Karpas-422 (cell line): ENCODE results near the gene TMEM212. TPM values are rescaled to one million over a fixed set of nuclear protein-coding genes. Genes with fewer than 3 reads are reported as not detected.
"Not testable (repeated sequence)": the region's sequence is repeated elsewhere in the genome, so short reads cannot be mapped to it uniquely, and the experiment has no call there.

ENCODE experiments used
- DNase-seq: peaks from one replicate; pipeline ENCODE4 v3.0.0-alpha.2; 2015
- H2AFZ ChIP-seq: fragments of 200-600 bp; sonication (generic); 2 replicates; pipeline ENCODE4 v1.6.1; 2014; ENCODE audit warnings: antibody characterized with exemption, low read length, mixed read lengths
- H3K27ac ChIP-seq: fragments of 200-600 bp; sonication (generic); 2 replicates; pipeline ENCODE4 v1.5.1; 2014; ENCODE audit warnings: mild to moderate bottlenecking, low read length, moderate library complexity
- H3K27me3 ChIP-seq: fragments of 200-600 bp; sonication (generic); 2 replicates; pipeline ENCODE4 v1.6.1; 2014; ENCODE audit warnings: low read length, mixed read lengths
- H3K36me3 ChIP-seq: fragments of 200-600 bp; sonication (generic); 2 replicates; pipeline ENCODE4 v1.6.1; 2014; ENCODE audit warnings: low read length, mixed read lengths; ENCODE audit not compliant: insufficient read depth
- H3K4me1 ChIP-seq: fragments of 200-600 bp; sonication (generic); 2 replicates; pipeline ENCODE4 v1.6.1; 2014; ENCODE audit warnings: mild to moderate bottlenecking, low read length, mixed read lengths
- H3K4me2 ChIP-seq: fragments of 200-600 bp; sonication (generic); 2 replicates; pipeline ENCODE4 v1.6.1; 2014; ENCODE audit warnings: low read length, low read depth, mild to moderate bottlenecking; ENCODE audit not compliant: poor library complexity, severe bottlenecking
- H3K4me3 ChIP-seq: fragments of 200-600 bp; sonication (generic); 2 replicates; pipeline ENCODE4 v1.5.1; 2014; ENCODE audit warnings: mild to moderate bottlenecking, antibody characterized with exemption, low read length, mixed read lengths
- H3K79me2 ChIP-seq: fragments of 200-600 bp; sonication (generic); 2 replicates; pipeline ENCODE4 v1.6.1; 2014; ENCODE audit warnings: mild to moderate bottlenecking, low read length, mixed read lengths
- H3K9ac ChIP-seq: fragments of 200-600 bp; sonication (generic); 2 replicates; pipeline ENCODE4 v1.6.0; 2014; ENCODE audit warnings: low read length
- H3K9me2 ChIP-seq: fragments of 200-600 bp; sonication (generic), shearing (Covaris generic); replicated peaks from 2 replicates; pipeline ENCODE4 v1.6.0; 2014; ENCODE audit warnings: mild to moderate bottlenecking, low read length, moderate library complexity; ENCODE audit not compliant: insufficient read depth
- H3K9me3 ChIP-seq: fragments of 300-700, 200-600 bp; sonication (generic); 2 replicates; pipeline ENCODE4 v1.6.1; 2014; ENCODE audit warnings: low read length, mixed read lengths
- H4K20me1 ChIP-seq: fragments of 200-600 bp; sonication (generic); 2 replicates; pipeline ENCODE4 v1.6.1; 2014; ENCODE audit warnings: mild to moderate bottlenecking, antibody characterized with exemption, low read length, low read depth; ENCODE audit not compliant: insufficient read depth
- total RNA-seq: library from RNA; depleted of rRNA; stranded (reverse); fragments of >200 nt; shearing (Covaris generic); gene quantifications from 2 replicates; pipeline ENCODE4 v1.2.3, GENCODE V29; 2014; ENCODE audit warnings: low replicate concordance

Gene TMEM212
- total RNA-seq, 1 experiment from 2014 or later = not detected

DNA sequence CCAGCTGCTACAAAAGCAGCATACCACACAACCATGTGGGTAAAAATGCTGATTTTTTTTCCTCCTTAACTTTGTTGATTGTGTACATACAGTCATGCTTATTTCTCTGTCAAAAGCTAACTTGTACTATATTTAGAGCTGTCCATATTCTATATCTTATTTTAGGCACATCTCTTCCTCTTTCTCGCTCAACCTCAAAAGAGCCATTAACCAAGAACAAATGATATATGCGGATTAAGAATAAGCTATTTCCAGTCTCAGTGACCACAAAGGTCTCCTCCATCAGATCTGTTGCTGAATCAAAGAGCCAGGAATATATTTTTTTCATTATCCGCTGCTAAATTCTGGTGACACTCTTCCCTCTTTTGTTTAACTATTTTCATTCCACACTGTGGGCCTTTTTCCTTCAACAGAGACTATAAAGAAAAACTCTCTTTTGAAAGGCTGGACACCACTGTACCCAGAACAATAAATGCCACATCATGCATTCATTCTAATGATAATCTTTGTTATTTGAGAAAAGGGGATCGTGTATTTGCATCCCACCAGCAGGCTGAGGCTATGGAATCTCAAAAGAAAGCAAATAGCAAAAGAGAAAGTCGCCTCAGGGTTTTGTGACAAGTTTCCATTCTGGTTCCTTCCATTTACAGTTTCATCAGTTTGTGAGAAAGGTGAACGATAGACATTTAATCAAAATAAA lies 8.0 kb downstream of the TMEM212 start:
- Histone ChIP-seq H3K27me3 (0 out of 2 replicates have a peak, but pooled peaks cover under 1% of the 10 kb centered on the region), H4K20me1 (no peaks in the 10 kb centered on the region), H3K9me3 (peaks cover 9% of the 10 kb centered on the region), H3K9ac (no peak overlapping the region), H3K79me2 (no peaks in the 10 kb centered on the region), H3K9me2 (no peaks in the 10 kb centered on the region), H3K4me2 (no peak overlapping the region), H3K4me3 (no peak overlapping the region), H3K4me1 (no peaks in the 10 kb centered on the region), H2AFZ (no peak overlapping the region), H3K27ac (no peak overlapping the region), H3K36me3 (no peaks in the 10 kb centered on the region)
- DNase-seq = no peak

DNA sequence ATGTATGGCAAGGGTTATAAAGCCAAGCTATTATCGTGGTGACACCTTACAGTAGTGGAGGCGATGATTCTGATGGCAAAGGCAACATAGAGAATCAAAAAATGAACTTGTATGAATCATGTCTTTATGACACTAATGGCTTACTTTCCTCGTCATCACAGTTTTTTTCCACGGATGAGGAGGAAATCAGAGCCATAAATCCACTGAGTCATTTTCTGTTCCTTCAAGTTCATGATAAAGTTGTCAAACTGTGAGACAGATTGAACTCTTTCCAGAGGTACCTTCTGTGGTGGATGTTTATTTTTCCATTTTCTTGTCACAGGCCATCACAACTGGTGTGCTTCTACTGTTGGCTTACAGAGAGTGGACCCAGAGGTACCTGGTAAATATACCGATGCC lies 8.5 kb downstream of the TMEM212 start:
- H3K4me1 ChIP-seq = no peaks in the 10 kb centered on the region
- DNase-seq = no peak
- peaks cover 9% of the 10 kb centered on the region for H3K9me3 ChIP-seq
- no peak overlapping the region for H3K4me3 ChIP-seq
- no peaks in the 10 kb centered on the region for H3K79me2 ChIP-seq
- H3K27me3 ChIP-seq = 0 out of 2 replicates have a peak, but pooled peaks cover 3% of the 10 kb centered on the region
- no peaks in the 10 kb centered on the region for H4K20me1 ChIP-seq
- H3K27ac ChIP-seq = no peak overlapping the region
- H3K9ac ChIP-seq = no peak overlapping the region
- no peak overlapping the region for H2AFZ ChIP-seq
- no peaks in the 10 kb centered on the region for H3K36me3 ChIP-seq
- H3K4me2 ChIP-seq = no peak overlapping the region
- no peaks in the 10 kb centered on the region for H3K9me2 ChIP-seq

DNA sequence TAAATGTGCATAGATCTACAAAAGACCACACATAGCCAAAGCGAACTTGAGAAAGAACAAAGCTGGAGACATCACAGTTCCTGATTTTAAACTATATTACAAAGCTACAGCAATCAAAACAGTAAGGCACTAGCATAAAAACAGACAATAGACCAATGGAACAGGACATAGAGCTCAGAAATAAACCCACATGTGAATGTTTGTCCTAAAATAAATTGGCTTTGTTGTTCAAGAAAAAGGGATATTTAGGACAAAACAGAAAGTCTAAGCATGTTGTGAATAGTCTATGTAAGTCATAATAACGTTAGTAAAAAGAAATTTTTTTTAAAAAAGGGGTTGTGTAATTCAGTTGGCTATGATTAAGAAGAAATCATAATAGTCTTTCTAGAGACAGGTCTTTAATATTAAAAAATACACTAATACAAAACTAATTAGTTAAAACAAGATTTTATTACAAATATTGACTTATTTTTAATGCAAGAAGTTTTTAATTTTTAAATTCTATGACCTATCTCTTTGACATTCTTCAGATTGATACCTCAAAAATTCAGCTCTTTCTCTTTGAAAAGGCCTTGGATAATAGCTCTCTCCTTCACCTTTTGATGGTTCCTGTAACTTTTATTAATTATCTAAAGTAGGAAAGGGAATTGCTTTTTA lies 11.6 kb downstream of the TMEM212 start:
- no peak for DNase-seq
- H3K9ac ChIP-seq = no peak overlapping the region
- 0 out of 2 replicates have a peak, but pooled peaks cover 3% of the 10 kb centered on the region for H3K27me3 ChIP-seq
- no peak overlapping the region for H3K4me2 ChIP-seq
- H3K79me2 ChIP-seq = no peaks in the 10 kb centered on the region
- no peaks in the 10 kb centered on the region for H4K20me1 ChIP-seq
- H3K27ac ChIP-seq = no peak overlapping the region
- H3K36me3 ChIP-seq = no peaks in the 10 kb centered on the region
- no peaks in the 10 kb centered on the region for H3K9me2 ChIP-seq
- no peak overlapping the region for H2AFZ ChIP-seq
- H3K4me1 ChIP-seq = no peaks in the 10 kb centered on the region
- no peak overlapping the region for H3K4me3 ChIP-seq
- peaks cover 9% of the 10 kb centered on the region for H3K9me3 ChIP-seq

DNA sequence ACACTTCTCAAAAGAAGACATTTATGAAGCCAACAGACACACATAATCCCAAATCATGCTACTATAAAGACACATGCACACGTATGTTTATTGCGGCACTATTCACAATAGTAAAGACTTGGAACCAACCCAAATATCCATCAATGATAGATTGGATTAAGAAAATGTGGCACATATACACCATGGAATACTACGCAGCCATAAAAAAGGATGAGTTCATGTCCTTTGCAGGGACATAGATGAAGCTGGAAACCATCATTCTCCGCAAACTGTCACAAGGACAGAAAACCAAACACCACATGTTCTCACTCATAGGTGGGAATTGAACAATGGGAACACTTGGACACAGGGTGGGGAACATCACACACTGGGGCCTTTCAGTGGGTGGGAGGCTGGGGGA lies 15.6 kb downstream of the TMEM212 start:
- H3K79me2 ChIP-seq, H3K9me2 ChIP-seq, DNase-seq, H2AFZ ChIP-seq, H3K27me3 ChIP-seq, H3K4me1 ChIP-seq, H3K27ac ChIP-seq, H3K4me3 ChIP-seq, H3K9me3 ChIP-seq, H3K9ac ChIP-seq, H4K20me1 ChIP-seq, H3K4me2 ChIP-seq, H3K36me3 ChIP-seq: not testable (repeated sequence)

DNA sequence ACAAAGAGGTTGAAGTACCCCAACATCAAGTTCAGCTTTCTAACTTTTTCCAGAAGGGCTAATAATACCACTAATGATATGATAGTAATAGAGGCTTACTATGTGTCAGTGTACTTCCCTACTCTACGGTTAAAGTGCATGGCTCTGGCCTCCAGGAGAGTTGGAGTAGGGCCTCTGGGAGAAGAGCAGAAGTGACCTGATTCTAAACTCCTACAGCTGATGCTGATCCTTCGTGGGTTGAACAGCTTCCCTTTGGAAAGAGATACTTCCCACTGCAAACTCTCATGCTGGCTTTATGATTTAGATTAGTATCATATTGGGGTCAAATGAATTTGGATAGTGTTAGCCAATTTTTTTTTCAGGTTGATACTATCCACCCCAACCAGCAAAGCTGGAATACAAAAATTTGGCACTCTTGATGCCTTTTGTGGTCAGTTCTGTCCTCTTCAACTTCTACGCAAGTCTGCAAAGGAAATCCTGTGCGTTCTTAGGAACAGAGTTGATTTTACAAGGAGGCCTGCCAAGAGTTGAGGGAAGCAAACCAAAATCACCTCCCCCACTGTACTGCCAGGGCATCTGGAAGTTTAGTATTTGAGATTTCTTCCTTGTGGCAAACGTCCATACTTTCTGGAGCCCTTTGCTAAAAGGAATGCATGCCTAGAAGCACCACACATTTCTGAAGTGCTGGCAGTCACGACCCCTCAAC lies 17.8 kb downstream of the TMEM212 start:
- H2AFZ ChIP-seq = no peak overlapping the region
- H3K27ac ChIP-seq = no peak overlapping the region
- no peaks in the 10 kb centered on the region for H3K79me2 ChIP-seq
- DNase-seq = no peak
- H3K4me2 ChIP-seq = no peak overlapping the region
- H3K4me1 ChIP-seq = no peaks in the 10 kb centered on the region
- no peak overlapping the region for H3K4me3 ChIP-seq
- no peaks in the 10 kb centered on the region for H3K36me3 ChIP-seq
- 0 out of 2 replicates have a peak, but pooled peaks cover 3% of the 10 kb centered on the region for H3K27me3 ChIP-seq
- no peaks in the 10 kb centered on the region for H3K9me3 ChIP-seq
- H3K9me2 ChIP-seq = no peaks in the 10 kb centered on the region
- H3K9ac ChIP-seq = no peak overlapping the region
- H4K20me1 ChIP-seq = no peaks in the 10 kb centered on the region

DNA sequence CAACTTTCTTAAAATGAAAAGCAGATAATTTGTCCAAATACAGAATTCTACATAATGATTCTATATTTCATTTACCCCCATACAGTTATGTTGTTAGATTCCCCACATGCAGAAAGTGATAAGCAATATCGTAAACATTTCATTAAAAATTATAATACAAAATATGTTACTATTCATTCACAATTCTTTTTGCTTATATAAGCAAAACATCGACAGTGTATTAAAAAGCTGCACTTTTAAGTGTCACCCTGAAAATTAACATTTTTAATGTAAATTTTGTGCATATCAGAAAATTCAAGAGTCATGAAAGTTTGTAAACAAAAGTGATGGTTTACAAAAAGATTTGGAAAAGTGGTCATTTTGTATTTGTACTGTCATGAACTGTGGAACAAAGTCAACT lies 19.2 kb downstream of the TMEM212 start:
- Histone ChIP-seq H2AFZ (no peak overlapping the region), H3K9me3 (no peaks in the 10 kb centered on the region), H3K4me2 (no peak overlapping the region), H3K27me3 (no peaks in the 10 kb centered on the region), H3K4me1 (no peaks in the 10 kb centered on the region), H3K9ac (no peak overlapping the region), H4K20me1 (no peaks in the 10 kb centered on the region), H3K4me3 (no peak overlapping the region), H3K27ac (no peak overlapping the region), H3K79me2 (no peaks in the 10 kb centered on the region), H3K36me3 (no peaks in the 10 kb centered on the region), H3K9me2 (no peaks in the 10 kb centered on the region)
- DNase-seq = no peak

DNA sequence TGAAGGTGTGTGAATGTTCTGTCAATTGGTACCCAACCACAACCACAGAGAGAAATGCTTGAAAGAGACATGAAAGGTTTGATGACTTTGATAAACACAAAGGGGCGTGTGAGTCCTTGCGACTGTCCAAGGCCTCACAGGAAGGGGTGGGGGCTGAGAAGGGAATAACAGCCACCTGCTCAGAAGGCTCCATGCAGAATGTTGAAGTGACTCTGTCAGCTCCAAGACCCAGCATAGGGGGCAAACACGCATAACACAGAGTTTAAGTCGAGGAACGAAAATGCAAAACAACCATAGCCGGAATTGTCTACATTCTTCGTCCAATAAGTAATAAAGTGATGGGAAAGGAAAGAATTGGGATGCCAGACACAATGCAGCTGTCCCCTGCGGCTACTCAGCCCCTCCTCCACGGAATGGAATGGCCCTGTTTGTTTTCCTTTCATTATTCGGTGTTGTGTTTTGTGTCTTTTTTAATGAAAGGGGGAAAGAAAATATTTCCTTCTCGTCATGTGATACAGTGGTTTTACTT lies 19.9 kb downstream of the TMEM212 start:
- DNase-seq = no peak
- H3K4me1 ChIP-seq = no peaks in the 10 kb centered on the region
- no peaks in the 10 kb centered on the region for H3K36me3 ChIP-seq
- no peak overlapping the region for H3K4me3 ChIP-seq
- H2AFZ ChIP-seq = no peak overlapping the region
- H4K20me1 ChIP-seq = no peaks in the 10 kb centered on the region
- H3K27me3 ChIP-seq = no peaks in the 10 kb centered on the region
- H3K27ac ChIP-seq = no peak overlapping the region
- no peak overlapping the region for H3K9ac ChIP-seq
- no peaks in the 10 kb centered on the region for H3K9me2 ChIP-seq
- H3K4me2 ChIP-seq = no peak overlapping the region
- no peaks in the 10 kb centered on the region for H3K9me3 ChIP-seq
- H3K79me2 ChIP-seq = no peaks in the 10 kb centered on the region

DNA sequence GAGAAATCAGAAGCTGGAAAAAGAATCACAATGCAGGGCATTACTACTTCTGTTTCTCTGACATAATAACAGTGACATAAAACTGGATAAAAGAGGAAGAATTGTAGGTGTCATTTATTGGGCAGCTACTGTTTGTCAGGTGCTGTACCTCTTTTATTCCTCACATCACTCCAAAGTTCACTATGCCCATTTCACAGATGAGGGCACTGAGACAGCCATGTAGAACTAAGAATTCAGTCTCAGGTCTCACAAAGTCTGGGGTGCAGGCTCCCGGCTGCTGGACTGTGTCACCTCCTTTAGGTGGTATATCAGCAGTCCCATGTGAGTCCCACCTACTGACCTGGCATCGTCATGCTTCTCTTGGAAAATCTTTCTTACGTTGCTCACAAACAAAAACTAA lies 20.8 kb downstream of the TMEM212 start:
- Histone ChIP-seq H3K4me2 (no peak overlapping the region), H3K27ac (no peak overlapping the region), H3K36me3 (no peaks in the 10 kb centered on the region), H3K9me3 (no peaks in the 10 kb centered on the region), H3K79me2 (no peaks in the 10 kb centered on the region), H2AFZ (no peak overlapping the region), H3K9me2 (no peaks in the 10 kb centered on the region), H3K4me1 (no peaks in the 10 kb centered on the region), H4K20me1 (no peaks in the 10 kb centered on the region), H3K27me3 (no peaks in the 10 kb centered on the region), H3K9ac (no peak overlapping the region), H3K4me3 (no peak overlapping the region)
- DNase-seq = no peak
